Chondrocyte (in vitro differentiated cells): ENCODE results near the gene CGB1. TPM values are rescaled to one million over a fixed set of nuclear protein-coding genes. Genes with fewer than 3 reads are reported as not detected.

ENCODE experiments used
- DNase-seq: peaks from one replicate; pipeline ENCODE4 v3.0.0; 2021; ENCODE audit warnings: mixed read lengths, low spot score
- H3K27ac Mint-ChIP-seq: one replicate; pipeline ENCODE4 v1.8.0; 2021; ENCODE audit warnings: mild to moderate bottlenecking, moderate library complexity, mixed read lengths; ENCODE audit not compliant: unreplicated experiment
- H3K27me3 Mint-ChIP-seq: 2 replicates; pipeline ENCODE4 v1.8.0; 2021; ENCODE audit warnings: low read depth, mixed read lengths
- H3K36me3 Mint-ChIP-seq: 2 replicates; pipeline ENCODE4 v1.8.0; 2021; ENCODE audit warnings: low read depth, mixed read lengths
- H3K4me1 Mint-ChIP-seq: 2 replicates; pipeline ENCODE4 v1.8.0; 2021; ENCODE audit warnings: low read depth, mild to moderate bottlenecking, mixed read lengths
- H3K4me3 Mint-ChIP-seq: one replicate; pipeline ENCODE4 v1.8.0; 2021; ENCODE audit warnings: mild to moderate bottlenecking, moderate library complexity, mixed read lengths; ENCODE audit not compliant: unreplicated experiment
- H3K9me3 Mint-ChIP-seq: 2 replicates; pipeline ENCODE4 v1.8.0; 2021; ENCODE audit warnings: low read depth, mixed read lengths
- CTCF ChIP-seq: fragments of 200-600 bp; sonication (generic); IDR thresholded peaks from 2 replicates; pipeline ENCODE4 v1.5.0; 2021; ENCODE audit warnings: antibody characterized with exemption, mild to moderate bottlenecking, moderate library complexity
- total RNA-seq: library from RNA; stranded (reverse); gene quantifications from 3 replicates; pipeline ENCODE4 v1.2.1, GENCODE V29; 2021

The CGB1 gene
- total RNA-seq, 1 donor from 2014 or later: 0.92 TPM

- DNase-seq: no peak
- TF ChIP-seq CTCF: no peak
- no peaks in the 10 kb centered on the region for H3K9me3 Mint-ChIP-seq
- peaks cover 4% of the 10 kb centered on the region for H3K27me3 Mint-ChIP-seq
- H3K36me3 Mint-ChIP-seq: peaks cover 14% of the 10 kb centered on the region
- no peak overlapping the region for H3K27ac Mint-ChIP-seq
- H3K4me3 Mint-ChIP-seq: no peak overlapping the region
- peaks cover 4% of the 10 kb centered on the region for H3K4me1 Mint-ChIP-seq
Measured at GRCh38 chr19:49014123-49014869, 22.4 kb downstream of the CGB1 start.

- no peak for TF ChIP-seq CTCF
- no peaks in the 10 kb centered on the region for H3K9me3 Mint-ChIP-seq
- H3K4me1 Mint-ChIP-seq: no peaks in the 10 kb centered on the region
- peaks cover 20% of the 10 kb centered on the region for H3K36me3 Mint-ChIP-seq
- H3K27me3 Mint-ChIP-seq: no peaks in the 10 kb centered on the region
- no peak overlapping the region for H3K4me3 Mint-ChIP-seq
- H3K27ac Mint-ChIP-seq: no peak overlapping the region
- DNase-seq: no peak
Measured at GRCh38 chr19:49011194-49011593, 25.5 kb downstream of the CGB1 start.

GRCh38 chr19:49010453-49010852 is 26.2 kb downstream of the CGB1 start:
- Mint-ChIP-seq H3K27ac (no peak overlapping the region), H3K27me3 (no peaks in the 10 kb centered on the region)
- no peak for DNase-seq

GRCh38 chr19:49009828-49010227 is 26.9 kb downstream of the CGB1 start:
- no peaks in the 10 kb centered on the region for H3K9me3 Mint-ChIP-seq
- no peak overlapping the region for H3K4me3 Mint-ChIP-seq
- no peaks in the 10 kb centered on the region for H3K4me1 Mint-ChIP-seq
- peaks cover 16% of the 10 kb centered on the region for H3K36me3 Mint-ChIP-seq
- DNase-seq: no peak
- no peaks in the 10 kb centered on the region for H3K27me3 Mint-ChIP-seq
- TF ChIP-seq CTCF: no peak
- no peak overlapping the region for H3K27ac Mint-ChIP-seq

More at GRCh38 chr19:49010453-49010852, 26.2 kb downstream of the CGB1 start:
- Mint-ChIP-seq H3K4me3 (no peak overlapping the region), H3K4me1 (no peaks in the 10 kb centered on the region), H3K9me3 (no peaks in the 10 kb centered on the region), H3K36me3 (peaks cover 15% of the 10 kb centered on the region)
- TF ChIP-seq CTCF: no peak

- Mint-ChIP-seq H3K9me3 (no peaks in the 10 kb centered on the region), H3K27me3 (no peaks in the 10 kb centered on the region), H3K36me3 (peaks cover 19% of the 10 kb centered on the region), H3K4me3 (no peak overlapping the region), H3K27ac (no peak overlapping the region), H3K4me1 (no peaks in the 10 kb centered on the region)
- no peak for TF ChIP-seq CTCF
- DNase-seq: no peak
Measured at GRCh38 chr19:49006905-49007304, 29.8 kb downstream of the CGB1 start.
